Activated CD8-positive, alpha-beta T cell treated with anti-CD3 and anti-CD28 coated beads for 36 hours (primary cell): ENCODE data around the gene SNX19. TPM values are rescaled to one million over a fixed set of nuclear protein-coding genes. Genes with fewer than 3 reads are reported as not detected.

Experiments
- ATAC-seq: fragments of 200-7000 bp; cut with Tn5 transposase; one replicate; pipeline ENCODE4 v1.10.0; 2021; ENCODE audit warnings: mild to moderate bottlenecking, moderate library complexity
- CTCF ChIA-PET: fragments of 350-600 bp; sonication (Branson Sonifier 250); formaldehyde crosslinking; loops from one replicate; lab custom pipeline; 2021; ENCODE audit warnings: antibody characterized with exemption; lab: Charles Lee
- POLR2A ChIA-PET: fragments of 350-600 bp; sonication (Branson Sonifier 250); formaldehyde crosslinking; loops from one replicate; lab custom pipeline; 2021; ENCODE audit warnings: antibody characterized with exemption; lab: Charles Lee
- DNase-seq: peaks from one replicate; pipeline ENCODE4 v3.0.0-alpha.2; 2020
- H3K27ac Mint-ChIP-seq: one replicate; pipeline ENCODE4 v1.8.0; 2021; ENCODE audit warnings: mild to moderate bottlenecking, mixed read lengths
- H3K27me3 Mint-ChIP-seq: one replicate; pipeline ENCODE4 v1.8.0; 2021; ENCODE audit warnings: mixed read lengths
- H3K36me3 Mint-ChIP-seq: one replicate; pipeline ENCODE4 v1.8.0; 2021; ENCODE audit warnings: low read depth, mixed read lengths
- H3K4me1 Mint-ChIP-seq: one replicate; pipeline ENCODE4 v1.8.0; 2021; ENCODE audit warnings: low read depth, mixed read lengths
- H3K4me3 Mint-ChIP-seq: one replicate; pipeline ENCODE4 v1.8.0; 2021; ENCODE audit warnings: mild to moderate bottlenecking, moderate library complexity, mixed read lengths
- H3K9me3 Mint-ChIP-seq: one replicate; pipeline ENCODE4 v1.8.0; 2021; ENCODE audit warnings: mixed read lengths
- intact Hi-C: fragments of 100-400 bp; cut with micrococcal nuclease; formaldehyde crosslinking; loops from one replicate; pipeline ENCODE4 v1.10.0; 2022
- total RNA-seq, 2 experiments: library from RNA; stranded (reverse); gene quantifications; one replicate each; pipeline ENCODE4 v1.2.3, GENCODE V29; 2021
- TF ChIP-seq, protein P1 (sequence below): fragments of 200-600 bp; IDR thresholded peaks from one replicate; pipeline ENCODE4 v1.8.0; 2022; ENCODE audit warnings: antibody characterized with exemption, mild to moderate bottlenecking

Gene SNX19
- total RNA-seq, 2 experiments from 2014 or later, result 20.9 to 22.7 TPM

GRCh38 chr11:130876931-130877915 is 39.1 kb downstream of the SNX19 start:
- Mint-ChIP-seq H3K4me3 (no peak overlapping the region), H3K4me1 (peaks cover 10% of the 10 kb centered on the region), H3K36me3 (peaks cover 25% of the 10 kb centered on the region), H3K9me3 (no peaks in the 10 kb centered on the region), H3K27me3 (no peaks in the 10 kb centered on the region), H3K27ac (no peak overlapping the region)
- ChIA-PET CTCF (interaction anchor here (1.6 to 5.2 kb wide), 4 partner anchors 15 to 443 kb away, joined by 4 to 31 read pairs (median 6); partner anchors contain the start of gene SNX19), POLR2A (interaction anchor here (0.6 to 1.0 kb wide), 2 partner anchors 8 to 17 kb away, joined by 3 to 5 read pairs; no protein-coding TSS in a partner anchor)
- DNase-seq, result no peak
- intact Hi-C loops, result no loop called here
- TF ChIP-seq, protein P1, sequence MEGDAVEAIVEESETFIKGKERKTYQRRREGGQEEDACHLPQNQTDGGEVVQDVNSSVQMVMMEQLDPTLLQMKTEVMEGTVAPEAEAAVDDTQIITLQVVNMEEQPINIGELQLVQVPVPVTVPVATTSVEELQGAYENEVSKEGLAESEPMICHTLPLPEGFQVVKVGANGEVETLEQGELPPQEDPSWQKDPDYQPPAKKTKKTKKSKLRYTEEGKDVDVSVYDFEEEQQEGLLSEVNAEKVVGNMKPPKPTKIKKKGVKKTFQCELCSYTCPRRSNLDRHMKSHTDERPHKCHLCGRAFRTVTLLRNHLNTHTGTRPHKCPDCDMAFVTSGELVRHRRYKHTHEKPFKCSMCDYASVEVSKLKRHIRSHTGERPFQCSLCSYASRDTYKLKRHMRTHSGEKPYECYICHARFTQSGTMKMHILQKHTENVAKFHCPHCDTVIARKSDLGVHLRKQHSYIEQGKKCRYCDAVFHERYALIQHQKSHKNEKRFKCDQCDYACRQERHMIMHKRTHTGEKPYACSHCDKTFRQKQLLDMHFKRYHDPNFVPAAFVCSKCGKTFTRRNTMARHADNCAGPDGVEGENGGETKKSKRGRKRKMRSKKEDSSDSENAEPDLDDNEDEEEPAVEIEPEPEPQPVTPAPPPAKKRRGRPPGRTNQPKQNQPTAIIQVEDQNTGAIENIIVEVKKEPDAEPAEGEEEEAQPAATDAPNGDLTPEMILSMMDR, result no peak
- ATAC-seq, result no peak

- H3K9me3 Mint-ChIP-seq, result no peaks in the 10 kb centered on the region
- ATAC-seq, result no peak
- ChIA-PET POLR2A (interaction anchor here (1.0 kb wide), 1 partner anchor 9 kb away, joined by 3 read pairs; no protein-coding TSS in a partner anchor), CTCF (interaction anchor here (2.2 to 5.2 kb wide), 2 partner anchors 14 to 19 kb away, joined by 7 to 31 read pairs; no protein-coding TSS in a partner anchor)
- no peak overlapping the region for H3K4me3 Mint-ChIP-seq
- H3K27me3 Mint-ChIP-seq, result no peaks in the 10 kb centered on the region
- no peak for DNase-seq
- TF ChIP-seq, protein P1, result no peak
- H3K36me3 Mint-ChIP-seq, result peaks cover 28% of the 10 kb centered on the region
- intact Hi-C loops, result no loop called here
- H3K27ac Mint-ChIP-seq, result no peak overlapping the region
- peaks cover 4% of the 10 kb centered on the region for H3K4me1 Mint-ChIP-seq
These were observed 40.2 kb downstream of the SNX19 start for GRCh38 chr11:130876100-130876499.

- peak overlapping the region; percentile 31 for H3K27ac Mint-ChIP-seq
- TF ChIP-seq, protein P1, result no peak
- H3K4me1 Mint-ChIP-seq, result peaks cover 4% of the 10 kb centered on the region
- H3K27me3 Mint-ChIP-seq, result no peaks in the 10 kb centered on the region
- ChIA-PET POLR2A (no interaction called here), CTCF (interaction anchor here (0.8 to 5.2 kb wide), 3 partner anchors 13 to 443 kb away, joined by 3 to 31 read pairs (median 7); no protein-coding TSS in a partner anchor)
- H3K36me3 Mint-ChIP-seq, result peaks cover 32% of the 10 kb centered on the region
- no peak overlapping the region for H3K4me3 Mint-ChIP-seq
- DNase-seq (no peak), ATAC-seq (no peak)
- H3K9me3 Mint-ChIP-seq, result no peaks in the 10 kb centered on the region
- intact Hi-C loops, result no loop called here
These were observed 41.2 kb downstream of the SNX19 start for GRCh38 chr11:130874955-130875531.

GRCh38 chr11:130874396-130874795 is 41.9 kb downstream of the SNX19 start:
- ChIA-PET CTCF (interaction anchor here (0.8 kb wide), 1 partner anchor 442 kb away, joined by 3 read pairs; no protein-coding TSS in a partner anchor), POLR2A (no interaction called here)
- H3K27me3 Mint-ChIP-seq, result no peaks in the 10 kb centered on the region
- TF ChIP-seq, protein P1, result no peak
- DNase-seq (no peak), ATAC-seq (no peak)
- H3K36me3 Mint-ChIP-seq, result peaks cover 29% of the 10 kb centered on the region
- intact Hi-C loops, result no loop called here
- H3K9me3 Mint-ChIP-seq, result no peaks in the 10 kb centered on the region
- H3K4me1 Mint-ChIP-seq, result peaks cover 4% of the 10 kb centered on the region
- no peak overlapping the region for H3K27ac Mint-ChIP-seq
- no peak overlapping the region for H3K4me3 Mint-ChIP-seq
